H9 (cell line): ENCODE data around the gene PDE4B. TPM values are rescaled to one million over a fixed set of nuclear protein-coding genes. Genes with fewer than 3 reads are reported as not detected.

ENCODE experiments used
- DNase-seq: peaks from one replicate; pipeline ENCODE4 v3.0.0-alpha.2; 2017
- H2AFZ ChIP-seq: one replicate; pipeline ENCODE4 v1.6.1; 2013; ENCODE audit warnings: mild to moderate bottlenecking, low read length, control low read depth, moderate library complexity
- H2AK5ac ChIP-seq: 2 replicates; pipeline ENCODE4 v1.6.1; 2013; ENCODE audit warnings: low read length, control low read depth, mixed read lengths; ENCODE audit not compliant: insufficient read length
- H2BK120ac ChIP-seq: one replicate; pipeline ENCODE4 v1.6.1; 2013; ENCODE audit warnings: low read depth, mild to moderate bottlenecking, low read length, control low read depth, inconsistent platforms; ENCODE audit not compliant: poor library complexity, severe bottlenecking
- H2BK12ac ChIP-seq: 2 replicates; pipeline ENCODE4 v1.6.1; 2013; ENCODE audit warnings: low read length, control low read depth, mixed read lengths, low read depth; ENCODE audit not compliant: insufficient read length
- H2BK15ac ChIP-seq: 2 replicates; pipeline ENCODE4 v1.6.1; 2013; ENCODE audit warnings: low read depth, low read length, control low read depth
- H2BK20ac ChIP-seq: one replicate; pipeline ENCODE4 v1.6.1; 2013; ENCODE audit warnings: low read depth, mild to moderate bottlenecking, low read length, control low read depth, inconsistent platforms; ENCODE audit not compliant: poor library complexity, severe bottlenecking
- H2BK5ac ChIP-seq: 2 replicates; pipeline ENCODE4 v1.6.1; 2013; ENCODE audit warnings: low read length, control low read depth, mixed read lengths; ENCODE audit not compliant: insufficient read length
- H3K14ac ChIP-seq: 2 replicates; pipeline ENCODE4 v1.6.1; 2013; ENCODE audit warnings: low read length, control low read depth; ENCODE audit not compliant: insufficient read depth
- H3K18ac ChIP-seq: 2 replicates; pipeline ENCODE4 v1.6.1; 2013; ENCODE audit warnings: low read depth, mild to moderate bottlenecking, mixed read lengths, low read length, control low read depth; ENCODE audit not compliant: insufficient read length
- H3K23ac ChIP-seq: 2 replicates; pipeline ENCODE4 v1.6.1; 2013; ENCODE audit warnings: low read length, control low read depth, mixed read lengths, low read depth; ENCODE audit not compliant: insufficient read length
- H3K23me2 ChIP-seq: 2 replicates; pipeline ENCODE4 v1.6.1; 2013; ENCODE audit warnings: low read depth, mild to moderate bottlenecking, mixed read lengths, low read length, control low read depth; ENCODE audit not compliant: insufficient read length, poor library complexity, severe bottlenecking
- H3K27ac ChIP-seq: 2 replicates; pipeline ENCODE4 v1.5.1; 2013; ENCODE audit warnings: low read length, control low read depth, mixed read lengths, low read depth; ENCODE audit not compliant: insufficient read length
- H3K27me3 ChIP-seq: 2 replicates; pipeline ENCODE4 v1.6.1; 2013; ENCODE audit warnings: low read length, control low read depth, inconsistent platforms; ENCODE audit not compliant: insufficient read depth
- H3K4ac ChIP-seq: 2 replicates; pipeline ENCODE4 v1.6.1; 2013; ENCODE audit warnings: low read depth, mild to moderate bottlenecking, control low read depth, inconsistent platforms, low read length, moderate library complexity
- H3K4me1 ChIP-seq: 2 replicates; pipeline ENCODE4 v1.6.1; 2013; ENCODE audit warnings: low read length, control low read depth, inconsistent platforms; ENCODE audit not compliant: insufficient read depth
- H3K4me2 ChIP-seq: 2 replicates; pipeline ENCODE4 v1.6.1; 2013; ENCODE audit warnings: low read length, control low read depth, mixed read lengths; ENCODE audit not compliant: insufficient read length, insufficient read depth
- H3K56ac ChIP-seq: 2 replicates; pipeline ENCODE4 v1.6.1; 2013; ENCODE audit warnings: low read depth, mild to moderate bottlenecking, mixed read lengths, low read length, control low read depth; ENCODE audit not compliant: insufficient read length
- H3K79me1 ChIP-seq: 2 replicates; pipeline ENCODE4 v1.6.1; 2013; ENCODE audit warnings: low read depth, mild to moderate bottlenecking, moderate library complexity, low read length, control low read depth, inconsistent platforms; ENCODE audit not compliant: insufficient read depth, poor library complexity, severe bottlenecking
- H3K79me2 ChIP-seq: 2 replicates; pipeline ENCODE4 v1.6.1; 2013; ENCODE audit warnings: low read length, control low read depth, inconsistent platforms; ENCODE audit not compliant: insufficient read depth
- H3K9ac ChIP-seq: 2 replicates; pipeline ENCODE4 v1.6.1; 2013; ENCODE audit warnings: low read length, control low read depth, mixed read lengths; ENCODE audit not compliant: insufficient read length; ENCODE audit errors: extremely low read depth
- H3K9me3 ChIP-seq: one replicate; pipeline ENCODE4 v1.6.1; 2013; ENCODE audit warnings: low read depth, low read length, inconsistent platforms; ENCODE audit not compliant: control insufficient read depth
- H3T11ph ChIP-seq: one replicate; pipeline ENCODE4 v1.6.1; 2013; ENCODE audit warnings: mild to moderate bottlenecking, low read length, control low read depth, inconsistent platforms
- H4K20me1 ChIP-seq: one replicate; pipeline ENCODE4 v1.6.1; 2013; ENCODE audit not compliant: control insufficient read depth, insufficient read length, insufficient read depth
- H4K5ac ChIP-seq: 2 replicates; pipeline ENCODE4 v1.6.1; 2013; ENCODE audit warnings: low read depth, mild to moderate bottlenecking, mixed read lengths, low read length, control low read depth; ENCODE audit not compliant: insufficient read length
- H4K8ac ChIP-seq: replicated peaks from 2 replicates; pipeline ENCODE4 v1.6.1; 2013; ENCODE audit warnings: low read length, control low read depth, mixed read lengths, low read depth; ENCODE audit not compliant: insufficient read length
- H4K91ac ChIP-seq: 2 replicates; pipeline ENCODE4 v1.6.1; 2013; ENCODE audit warnings: low read depth, mild to moderate bottlenecking, moderate library complexity, mixed read lengths, low read length, control low read depth; ENCODE audit not compliant: insufficient read length
- H3K27ac Mint-ChIP-seq, 3 experiments: 2 replicates in 2 of 3; 3 replicates in 1 of 3; pipeline ENCODE4 v1.8.0; 2020 to 2021; ENCODE audit warnings: mixed read lengths in 3 of 3, mild to moderate bottlenecking in 1 of 3, moderate library complexity in 1 of 3
- H3K27me3 Mint-ChIP-seq: 2 replicates; pipeline ENCODE4 v1.8.0; 2021; ENCODE audit warnings: low read depth, mild to moderate bottlenecking, moderate library complexity, mixed read lengths
- H3K36me3 Mint-ChIP-seq, 3 experiments: 2 replicates in 2 of 3; 3 replicates in 1 of 3; pipeline ENCODE4 v1.8.0; 2020 to 2021; ENCODE audit warnings: low read depth in 3 of 3, mixed read lengths in 3 of 3; ENCODE audit not compliant: insufficient read depth in 1 of 3
- H3K4me1 Mint-ChIP-seq, 2 experiments: 2 replicates each; pipeline ENCODE4 v1.8.0; 2020; ENCODE audit warnings: mixed read lengths in 2 of 2
- H3K4me3 Mint-ChIP-seq, 2 experiments: 2 replicates in 1 of 2; 3 replicates in 1 of 2; pipeline ENCODE4 v1.8.0; 2020 to 2021; ENCODE audit warnings: mild to moderate bottlenecking in 2 of 2, mixed read lengths in 2 of 2, moderate library complexity in 1 of 2
- H3K9me3 Mint-ChIP-seq, 2 experiments: 2 replicates in 1 of 2; 3 replicates in 1 of 2; pipeline ENCODE4 v1.8.0; 2020; ENCODE audit warnings: mild to moderate bottlenecking in 2 of 2, mixed read lengths in 2 of 2, moderate library complexity in 1 of 2
- CTCF ChIP-seq: fragments of 200-600 bp; sonication (generic); conservative IDR thresholded peaks from 3 replicates; pipeline ENCODE4 v1.8.0; 2021; ENCODE audit warnings: antibody characterized with exemption, mild to moderate bottlenecking
- WGBS: extraction: QIAGEN DNeasy Blood & Tissue Kit; methylation state at CpG from one replicate; pipeline ENCODE4 v1.1.7; 2013; ENCODE audit warnings: missing lambda C conversion rate, low lambda C conversion rate, mixed read lengths; ENCODE audit not compliant: insufficient read length; ENCODE audit errors: extremely low coverage; 5-methylcytosine and 5-hydroxymethylcytosine counted together
- total RNA-seq: library from RNA; stranded (reverse); gene quantifications from 2 replicates; pipeline ENCODE4 v1.2.1, GENCODE V29; 2021

PDE4B gene
- total RNA-seq, 1 experiment from 2014 or later, result 19.8 TPM

GRCh38 chr1:66137235-66137634 lies 344.5 kb downstream of the PDE4B start:
- Histone ChIP-seq H3K9ac (no peak overlapping the region), H4K5ac (no peak overlapping the region), H3K18ac (no peak overlapping the region), H3K23me2 (no peaks in the 10 kb centered on the region), H4K91ac (no peak overlapping the region), H3K56ac (no peak overlapping the region), H4K20me1 (no peaks in the 10 kb centered on the region), H3K4ac (no peak overlapping the region), H2BK120ac (no peak overlapping the region), H3K4me2 (no peak overlapping the region), H4K8ac (no peak overlapping the region), H3K27me3 (no peaks in the 10 kb centered on the region), H3K27ac (no peak overlapping the region), H2BK12ac (no peak overlapping the region), H3K9me3 (no peaks in the 10 kb centered on the region), H2BK15ac (no peak overlapping the region), H2AK5ac (no peak overlapping the region), H2BK5ac (no peak overlapping the region), H3K23ac (no peak overlapping the region), H3K79me2 (no peaks in the 10 kb centered on the region), H2AFZ (no peak overlapping the region), H3K4me1 (no peaks in the 10 kb centered on the region), H2BK20ac (no peak overlapping the region), H3K14ac (no peak overlapping the region), H3T11ph (no peak overlapping the region), H3K79me1 (no peaks in the 10 kb centered on the region)
- Mint-ChIP-seq H3K4me3 (no peak overlapping the region), H3K36me3 (no peaks in the 10 kb centered on the region), H3K9me3 (no peaks in the 10 kb centered on the region), H3K27ac (no peak overlapping the region), H3K4me1 (no peaks in the 10 kb centered on the region), H3K27me3 (no peaks in the 10 kb centered on the region; the same call in 1 of the 2 replicates)
- DNase-seq, result no peak
- TF ChIP-seq CTCF, result no peak
- WGBS, result no CpG with 5 or more reads among the region's 2 CpGs
